ENCODE results near the gene CCDC107.
"Not testable (repeated sequence)": the region's sequence is repeated elsewhere in the genome, so short reads cannot be mapped to it uniquely, and the experiment has no call there.

CCDC107 gene

GRCh38 chr9:35639631-35640030 is 18.5 kb upstream of the CCDC107 start:
- H3K79me2 ChIP-seq (ENCODE audit: insufficient read depth, low read length): no peaks in the 10 kb centered on the region
- TF ChIP-seq CTCF (IDR thresholded peaks at IDR 0.05; ENCODE audit: low read length): no peak
- no peak for TF ChIP-seq EZH2 (IDR thresholded peaks at IDR 0.05; ENCODE audit: borderline replicate concordance, low read length)
- H2AFZ ChIP-seq (ENCODE audit: low read length): no peak overlapping the region
- peak overlapping the region; percentile 91 for H3K27ac ChIP-seq (ENCODE audit: low read depth, low read length, poor library complexity, severe bottlenecking)
- H3K9ac ChIP-seq (ENCODE audit: low read length): peak overlapping the region; percentile 49; the same call in 1 of the 2 replicates
- H3K4me3 ChIP-seq (ENCODE audit: low read depth, low read length, poor library complexity, severe bottlenecking): no peak overlapping the region
- no peaks in the 10 kb centered on the region for H4K20me1 ChIP-seq (ENCODE audit: insufficient read depth, low read length)
- H3K9me2 ChIP-seq (ENCODE audit: low read depth, low read length): no peaks in the 10 kb centered on the region
- H3K9me3 ChIP-seq (ENCODE audit: low read length): no peaks in the 10 kb centered on the region
- no peaks in the 10 kb centered on the region for H3K27me3 ChIP-seq (ENCODE audit: insufficient read depth, low read length)
- 0 out of 2 replicates have a peak overlapping the region, but pooled peaks have one; percentile 36 for H3K4me2 ChIP-seq (ENCODE audit: low read length)
- H3F3A ChIP-seq (ENCODE audit: insufficient read depth, low read length): peaks cover 9% of the 10 kb centered on the region
- peaks cover 27% of the 10 kb centered on the region for H3K36me3 ChIP-seq (ENCODE audit: insufficient read depth, low read length)
- peaks cover 55% of the 10 kb centered on the region for H3K4me1 ChIP-seq (ENCODE audit: insufficient read depth, low read length, severe bottlenecking)

GRCh38 chr9:35640431-35640830 is 17.7 kb upstream of the CCDC107 start:
- not testable (repeated sequence) for H2AFZ ChIP-seq (ENCODE audit: low read length); H3K9me2 ChIP-seq (ENCODE audit: low read depth, low read length); H3K27me3 ChIP-seq (ENCODE audit: insufficient read depth, low read length); H3F3A ChIP-seq (ENCODE audit: insufficient read depth, low read length); H3K9me3 ChIP-seq (ENCODE audit: low read length); H3K9ac ChIP-seq (ENCODE audit: low read length); H3K4me2 ChIP-seq (ENCODE audit: low read length); H4K20me1 ChIP-seq (ENCODE audit: insufficient read depth, low read length); H3K4me3 ChIP-seq (ENCODE audit: low read depth, low read length, poor library complexity, severe bottlenecking); H3K79me2 ChIP-seq (ENCODE audit: insufficient read depth, low read length)
- Histone ChIP-seq H3K36me3 (ENCODE audit: insufficient read depth, low read length) (peaks cover 27% of the 10 kb centered on the region), H3K4me1 (ENCODE audit: insufficient read depth, low read length, severe bottlenecking) (peaks cover 55% of the 10 kb centered on the region), H3K27ac (ENCODE audit: low read depth, low read length, poor library complexity, severe bottlenecking) (peak overlapping the region; percentile 91)

GRCh38 chr9:35641478-35641877 is 16.6 kb upstream of the CCDC107 start:
- H2AFZ ChIP-seq (ENCODE audit: low read length); H3K27me3 ChIP-seq (ENCODE audit: insufficient read depth, low read length); H3F3A ChIP-seq (ENCODE audit: insufficient read depth, low read length); H3K4me3 ChIP-seq (ENCODE audit: low read depth, low read length, poor library complexity, severe bottlenecking); H4K20me1 ChIP-seq (ENCODE audit: insufficient read depth, low read length); H3K79me2 ChIP-seq (ENCODE audit: insufficient read depth, low read length); H3K4me2 ChIP-seq (ENCODE audit: low read length); H3K27ac ChIP-seq (ENCODE audit: low read depth, low read length, poor library complexity, severe bottlenecking); H3K9me2 ChIP-seq (ENCODE audit: low read depth, low read length); H3K9ac ChIP-seq (ENCODE audit: low read length); H3K9me3 ChIP-seq (ENCODE audit: low read length): not testable (repeated sequence)
- Histone ChIP-seq H3K36me3 (ENCODE audit: insufficient read depth, low read length) (peaks cover 27% of the 10 kb centered on the region), H3K4me1 (ENCODE audit: insufficient read depth, low read length, severe bottlenecking) (peaks cover 53% of the 10 kb centered on the region)

GRCh38 chr9:35643046-35643445 is 15.0 kb upstream of the CCDC107 start:
- H3K27ac ChIP-seq (ENCODE audit: low read depth, low read length, poor library complexity, severe bottlenecking): no peak overlapping the region
- no peak overlapping the region for H3K4me3 ChIP-seq (ENCODE audit: low read depth, low read length, poor library complexity, severe bottlenecking)
- TF ChIP-seq EZH2 (IDR thresholded peaks at IDR 0.05; ENCODE audit: borderline replicate concordance, low read length) (no peak), CTCF (IDR thresholded peaks at IDR 0.05; ENCODE audit: low read length) (no peak)
- H3K27me3 ChIP-seq (ENCODE audit: insufficient read depth, low read length): no peaks in the 10 kb centered on the region
- peaks cover 10% of the 10 kb centered on the region for H3F3A ChIP-seq (ENCODE audit: insufficient read depth, low read length)
- peaks cover 27% of the 10 kb centered on the region for H3K36me3 ChIP-seq (ENCODE audit: insufficient read depth, low read length)
- peaks cover 54% of the 10 kb centered on the region for H3K4me1 ChIP-seq (ENCODE audit: insufficient read depth, low read length, severe bottlenecking)
- no peak overlapping the region for H3K9ac ChIP-seq (ENCODE audit: low read length)
- no peaks in the 10 kb centered on the region for H3K79me2 ChIP-seq (ENCODE audit: insufficient read depth, low read length)
- H3K9me2 ChIP-seq (ENCODE audit: low read depth, low read length): no peaks in the 10 kb centered on the region
- no peaks in the 10 kb centered on the region for H3K9me3 ChIP-seq (ENCODE audit: low read length)
- no peaks in the 10 kb centered on the region for H4K20me1 ChIP-seq (ENCODE audit: insufficient read depth, low read length)
- H2AFZ ChIP-seq (ENCODE audit: low read length): no peak overlapping the region
- H3K4me2 ChIP-seq (ENCODE audit: low read length): no peak overlapping the region

DNA sequence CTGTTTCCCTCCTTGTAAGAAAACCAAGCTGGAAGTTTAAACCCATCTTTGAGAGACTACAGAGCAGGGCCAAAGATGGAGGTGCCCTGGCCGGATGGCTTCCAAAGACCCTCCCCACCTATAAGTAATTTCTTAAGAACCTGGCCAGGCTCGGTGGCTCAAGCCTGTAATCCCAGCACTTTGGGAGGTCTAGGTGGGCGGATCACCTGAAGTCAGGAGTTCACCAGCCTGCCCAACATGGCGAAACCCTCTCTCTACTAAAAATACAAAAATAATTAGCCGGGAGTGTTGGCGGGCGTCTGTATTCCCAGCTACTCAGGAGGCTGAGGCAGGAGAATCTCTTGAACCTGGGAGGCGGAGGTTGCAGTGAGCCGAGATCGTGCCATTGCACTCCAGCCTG is 12.4 kb upstream of the CCDC107 start:
- H3K9me3 ChIP-seq (ENCODE audit: low read length); H4K20me1 ChIP-seq (ENCODE audit: insufficient read depth, low read length); H3K79me2 ChIP-seq (ENCODE audit: insufficient read depth, low read length); H2AFZ ChIP-seq (ENCODE audit: low read length); H3K9me2 ChIP-seq (ENCODE audit: low read depth, low read length); H3K27me3 ChIP-seq (ENCODE audit: insufficient read depth, low read length): not testable (repeated sequence)
- H3F3A ChIP-seq (ENCODE audit: insufficient read depth, low read length): peaks cover 17% of the 10 kb centered on the region
- peaks cover 61% of the 10 kb centered on the region for H3K4me1 ChIP-seq (ENCODE audit: insufficient read depth, low read length, severe bottlenecking)
- H3K9ac ChIP-seq (ENCODE audit: low read length): peak overlapping the region; percentile 92
- peak overlapping the region; percentile 92 for H3K27ac ChIP-seq (ENCODE audit: low read depth, low read length, poor library complexity, severe bottlenecking)
- peaks cover 18% of the 10 kb centered on the region for H3K36me3 ChIP-seq (ENCODE audit: insufficient read depth, low read length)
- H3K4me2 ChIP-seq (ENCODE audit: low read length): peak overlapping the region; percentile 96
- peak overlapping the region; percentile 80 for H3K4me3 ChIP-seq (ENCODE audit: low read depth, low read length, poor library complexity, severe bottlenecking)

Measured in OCI-LY1 (cell line).